HepG2 (cell line): Measurements from ENCODE around the gene ICE2. TPM values are rescaled to one million over a fixed set of nuclear protein-coding genes. Genes with fewer than 3 reads are reported as not detected.

Source experiments
- ATM ChIP-seq: fragments of 450-650 bp; IDR thresholded peaks from 2 replicates; pipeline ENCODE4 v1.7.1; 2017; ENCODE audit warnings: mild to moderate bottlenecking, borderline replicate concordance
- CEBPB ChIP-seq: IDR thresholded peaks from 2 replicates; pipeline ENCODE4 v1.6.1; 2011; ENCODE audit warnings: low read depth, low read length, improper control_type of control experiment, borderline replicate concordance
- FOXA1 ChIP-seq, 2 experiments: fragments of 450-650 bp in 1 of 2; sonication (generic) in 1 of 2; formaldehyde crosslinking in 1 of 2; IDR thresholded peaks; 2 replicates each; pipeline versions ENCODE4 v1.4.0 to v1.6.1; 2016 to 2020; ENCODE audit warnings: missing genetic modification reagents in 1 of 2
- HIVEP1 ChIP-seq: sonication (generic); formaldehyde crosslinking; IDR thresholded peaks from 2 replicates; pipeline ENCODE4 v1.4.0; 2020; ENCODE audit warnings: mild to moderate bottlenecking, missing genetic modification reagents
- HNRNPLL ChIP-seq: fragments of 200-400 bp; formaldehyde crosslinking; IDR thresholded peaks from 2 replicates; pipeline ENCODE4 v1.6.1; 2017; ENCODE audit warnings: mild to moderate bottlenecking, low read depth, low read length; ENCODE audit not compliant: poor library complexity, severe bottlenecking
- ISL2 ChIP-seq: sonication (generic); formaldehyde crosslinking; IDR thresholded peaks from 2 replicates; pipeline ENCODE4 v1.5.0; 2020; ENCODE audit warnings: missing genetic modification reagents
- ISX ChIP-seq: sonication (generic); formaldehyde crosslinking; conservative IDR thresholded peaks from 2 replicates; pipeline ENCODE4 v1.5.0; 2020; ENCODE audit warnings: missing genetic modification reagents
- MYC ChIP-seq: sonication (generic); formaldehyde crosslinking; IDR thresholded peaks from 2 replicates; pipeline ENCODE4 v1.9.0; 2021; ENCODE audit warnings: missing genetic modification reagents, borderline replicate concordance
- NFE2 ChIP-seq: sonication (generic); formaldehyde crosslinking; IDR thresholded peaks from 2 replicates; pipeline ENCODE4 v1.4.0; 2020; ENCODE audit warnings: missing genetic modification reagents
- NFYC ChIP-seq: IDR thresholded peaks from 2 replicates; pipeline ENCODE4 v1.6.1; 2016; ENCODE audit warnings: missing genetic modification reagents, missing compliant biosample characterization
- RAD21 ChIP-seq: fragments of 450-650 bp; formaldehyde crosslinking; IDR thresholded peaks from 2 replicates; pipeline ENCODE4 v1.5.0; 2020; ENCODE audit warnings: mild to moderate bottlenecking
- SIN3B ChIP-seq: fragments of 150-350 bp; IDR thresholded peaks from 2 replicates; pipeline ENCODE4 v1.6.1; 2014; ENCODE audit warnings: low read length
- SNAI1 ChIP-seq: sonication (generic); formaldehyde crosslinking; IDR thresholded peaks from 2 replicates; pipeline ENCODE4 v1.5.0; 2020; ENCODE audit warnings: mild to moderate bottlenecking, missing genetic modification reagents, borderline replicate concordance
- THAP11 ChIP-seq: IDR thresholded peaks from 2 replicates; pipeline ENCODE4 v1.6.1; 2016; ENCODE audit warnings: missing biosample characterization, missing genetic modification reagents
- ZNF17 ChIP-seq: sonication (generic); formaldehyde crosslinking; IDR thresholded peaks from 2 replicates; pipeline ENCODE4 v1.5.0; 2020; ENCODE audit warnings: mild to moderate bottlenecking, missing genetic modification reagents
- ZNF441 ChIP-seq: sonication (generic); formaldehyde crosslinking; IDR thresholded peaks from 2 replicates; pipeline ENCODE4 v1.7.0; 2021; ENCODE audit warnings: missing genetic modification reagents, borderline replicate concordance
- ZNF724P ChIP-seq: sonication (generic); formaldehyde crosslinking; IDR thresholded peaks from 2 replicates; pipeline ENCODE4 v1.8.0; 2022; ENCODE audit warnings: missing genetic modification reagents, borderline replicate concordance
- ZNF83 ChIP-seq: sonication (generic); formaldehyde crosslinking; IDR thresholded peaks from 2 replicates; pipeline ENCODE4 v1.4.0; 2020; ENCODE audit warnings: missing genetic modification reagents, mild to moderate bottlenecking, borderline replicate concordance
- polyA plus RNA-seq, 8 experiments: library from polyadenylated mRNA; depleted of rRNA in 3 of 8; stranded (reverse) in 7 of 8; unstranded in 1 of 8; fragments of >200 nt; fragmentation: Illumina TruSeq in 4 of 8; extraction: Trizol in 4 of 8; gene quantifications; 2 replicates each; pipeline versions ENCODE4 v1.2.1 to v1.2.3, GENCODE V29; 2011 to 2016; ENCODE audit warnings: low read depth in 4 of 8, missing spikeins in 1 of 8, mixed read lengths in 1 of 8; ENCODE audit not compliant: insufficient read depth in 1 of 8
- total RNA-seq, 5 experiments: library from RNA; depleted of rRNA; stranded (reverse); fragments of >200 nt; fragmentation: Illumina TruSeq; extraction: Trizol; gene quantifications; 2 replicates each; pipeline ENCODE4 v1.2.3, GENCODE V29; 2016; ENCODE audit warnings: low read depth in 1 of 5
- TF ChIP-seq, protein P1 (sequence below): IDR thresholded peaks from 2 replicates; pipeline ENCODE4 v1.6.1; 2016; ENCODE audit warnings: control low read depth
- TF ChIP-seq, protein P2 (sequence below): sonication (generic); formaldehyde crosslinking; IDR thresholded peaks from 2 replicates; pipeline ENCODE4 v1.4.0; 2020; ENCODE audit warnings: missing genetic modification reagents
- TF ChIP-seq, protein P3 (sequence below): sonication (generic); formaldehyde crosslinking; IDR thresholded peaks from 2 replicates; pipeline ENCODE4 v1.4.0; 2020; ENCODE audit warnings: missing genetic modification reagents
- TF ChIP-seq, protein P4 (sequence below): sonication (generic); formaldehyde crosslinking; IDR thresholded peaks from 2 replicates; pipeline ENCODE4 v1.4.0; 2020; ENCODE audit warnings: missing genetic modification reagents
- TF ChIP-seq, protein P5 (sequence below): sonication (generic); formaldehyde crosslinking; conservative IDR thresholded peaks from 2 replicates; pipeline ENCODE4 v1.4.0; 2020; ENCODE audit warnings: missing genetic modification reagents

Gene ICE2
- total and polyA plus RNA-seq, 2 of the 13 experiments (the other 11 are each of a cell fraction or from before 2014, with no cell fraction given) = 24.8 to 26.4 TPM

DNA sequence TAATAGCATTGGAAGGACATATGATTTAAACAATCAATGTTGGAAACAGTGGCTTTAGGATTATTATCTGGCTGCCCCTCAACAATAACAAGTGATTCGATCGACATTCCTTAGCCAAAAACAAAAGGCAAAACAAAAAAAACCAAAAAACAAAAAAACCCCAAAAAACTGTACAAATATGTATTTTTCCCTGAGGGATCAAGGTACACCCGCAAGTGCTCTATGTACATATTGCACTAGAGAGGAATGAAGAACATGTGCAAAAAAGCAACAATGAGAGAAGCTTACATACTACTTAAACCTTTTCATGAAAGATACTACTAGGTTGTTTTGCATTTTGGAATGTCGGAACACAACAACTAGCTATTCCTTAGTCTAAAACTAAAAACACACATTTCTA lies 14.2 kb upstream of the ICE2 start (continued):
- TF ChIP-seq, protein P1, sequence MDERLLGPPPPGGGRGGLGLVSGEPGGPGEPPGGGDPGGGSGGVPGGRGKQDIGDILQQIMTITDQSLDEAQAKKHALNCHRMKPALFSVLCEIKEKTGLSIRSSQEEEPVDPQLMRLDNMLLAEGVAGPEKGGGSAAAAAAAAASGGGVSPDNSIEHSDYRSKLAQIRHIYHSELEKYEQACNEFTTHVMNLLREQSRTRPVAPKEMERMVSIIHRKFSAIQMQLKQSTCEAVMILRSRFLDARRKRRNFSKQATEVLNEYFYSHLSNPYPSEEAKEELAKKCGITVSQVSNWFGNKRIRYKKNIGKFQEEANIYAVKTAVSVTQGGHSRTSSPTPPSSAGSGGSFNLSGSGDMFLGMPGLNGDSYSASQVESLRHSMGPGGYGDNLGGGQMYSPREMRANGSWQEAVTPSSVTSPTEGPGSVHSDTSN = no peak
- no peak for TF ChIP-seq ZNF83
- TF ChIP-seq ZNF724P (CRISPR knock-in tag) = no peak
- no peak for TF ChIP-seq MYC (CRISPR knock-in tag)
- no peak for TF ChIP-seq NFYC (CRISPR knock-in tag)
- TF ChIP-seq, protein P2, sequence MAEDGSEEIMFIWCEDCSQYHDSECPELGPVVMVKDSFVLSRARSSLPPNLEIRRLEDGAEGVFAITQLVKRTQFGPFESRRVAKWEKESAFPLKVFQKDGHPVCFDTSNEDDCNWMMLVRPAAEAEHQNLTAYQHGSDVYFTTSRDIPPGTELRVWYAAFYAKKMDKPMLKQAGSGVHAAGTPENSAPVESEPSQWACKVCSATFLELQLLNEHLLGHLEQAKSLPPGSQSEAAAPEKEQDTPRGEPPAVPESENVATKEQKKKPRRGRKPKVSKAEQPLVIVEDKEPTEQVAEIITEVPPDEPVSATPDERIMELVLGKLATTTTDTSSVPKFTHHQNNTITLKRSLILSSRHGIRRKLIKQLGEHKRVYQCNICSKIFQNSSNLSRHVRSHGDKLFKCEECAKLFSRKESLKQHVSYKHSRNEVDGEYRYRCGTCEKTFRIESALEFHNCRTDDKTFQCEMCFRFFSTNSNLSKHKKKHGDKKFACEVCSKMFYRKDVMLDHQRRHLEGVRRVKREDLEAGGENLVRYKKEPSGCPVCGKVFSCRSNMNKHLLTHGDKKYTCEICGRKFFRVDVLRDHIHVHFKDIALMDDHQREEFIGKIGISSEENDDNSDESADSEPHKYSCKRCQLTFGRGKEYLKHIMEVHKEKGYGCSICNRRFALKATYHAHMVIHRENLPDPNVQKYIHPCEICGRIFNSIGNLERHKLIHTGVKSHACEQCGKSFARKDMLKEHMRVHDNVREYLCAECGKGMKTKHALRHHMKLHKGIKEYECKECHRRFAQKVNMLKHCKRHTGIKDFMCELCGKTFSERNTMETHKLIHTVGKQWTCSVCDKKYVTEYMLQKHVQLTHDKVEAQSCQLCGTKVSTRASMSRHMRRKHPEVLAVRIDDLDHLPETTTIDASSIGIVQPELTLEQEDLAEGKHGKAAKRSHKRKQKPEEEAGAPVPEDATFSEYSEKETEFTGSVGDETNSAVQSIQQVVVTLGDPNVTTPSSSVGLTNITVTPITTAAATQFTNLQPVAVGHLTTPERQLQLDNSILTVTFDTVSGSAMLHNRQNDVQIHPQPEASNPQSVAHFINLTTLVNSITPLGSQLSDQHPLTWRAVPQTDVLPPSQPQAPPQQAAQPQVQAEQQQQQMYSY (CRISPR knock-in tag) = no peak
- no peak for TF ChIP-seq SNAI1 (CRISPR knock-in tag)
- TF ChIP-seq ISX = no peak
- TF ChIP-seq THAP11 (CRISPR knock-in tag) = no peak
- no peak for TF ChIP-seq HNRNPLL
- TF ChIP-seq HIVEP1 (CRISPR knock-in tag) = no peak
- no peak for TF ChIP-seq RAD21 (CRISPR knock-in tag)
- TF ChIP-seq ISL2 (CRISPR knock-in tag) = peak; percentile 47; the same call in 1 of the 2 replicates
- TF ChIP-seq, protein P3, sequence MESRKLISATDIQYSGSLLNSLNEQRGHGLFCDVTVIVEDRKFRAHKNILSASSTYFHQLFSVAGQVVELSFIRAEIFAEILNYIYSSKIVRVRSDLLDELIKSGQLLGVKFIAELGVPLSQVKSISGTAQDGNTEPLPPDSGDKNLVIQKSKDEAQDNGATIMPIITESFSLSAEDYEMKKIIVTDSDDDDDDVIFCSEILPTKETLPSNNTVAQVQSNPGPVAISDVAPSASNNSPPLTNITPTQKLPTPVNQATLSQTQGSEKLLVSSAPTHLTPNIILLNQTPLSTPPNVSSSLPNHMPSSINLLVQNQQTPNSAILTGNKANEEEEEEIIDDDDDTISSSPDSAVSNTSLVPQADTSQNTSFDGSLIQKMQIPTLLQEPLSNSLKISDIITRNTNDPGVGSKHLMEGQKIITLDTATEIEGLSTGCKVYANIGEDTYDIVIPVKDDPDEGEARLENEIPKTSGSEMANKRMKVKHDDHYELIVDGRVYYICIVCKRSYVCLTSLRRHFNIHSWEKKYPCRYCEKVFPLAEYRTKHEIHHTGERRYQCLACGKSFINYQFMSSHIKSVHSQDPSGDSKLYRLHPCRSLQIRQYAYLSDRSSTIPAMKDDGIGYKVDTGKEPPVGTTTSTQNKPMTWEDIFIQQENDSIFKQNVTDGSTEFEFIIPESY (CRISPR knock-in tag) = no peak
- no peak for TF ChIP-seq CEBPB
- TF ChIP-seq SIN3B = no peak
- no peak for TF ChIP-seq ATM
- TF ChIP-seq ZNF17 (CRISPR knock-in tag) = no peak
- TF ChIP-seq ZNF441 = no peak
- TF ChIP-seq, protein P4, sequence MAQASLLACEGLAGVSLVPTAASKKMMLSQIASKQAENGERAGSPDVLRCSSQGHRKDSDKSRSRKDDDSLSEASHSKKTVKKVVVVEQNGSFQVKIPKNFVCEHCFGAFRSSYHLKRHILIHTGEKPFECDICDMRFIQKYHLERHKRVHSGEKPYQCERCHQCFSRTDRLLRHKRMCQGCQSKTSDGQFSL (CRISPR knock-in tag) = no peak
- TF ChIP-seq, protein P5, sequence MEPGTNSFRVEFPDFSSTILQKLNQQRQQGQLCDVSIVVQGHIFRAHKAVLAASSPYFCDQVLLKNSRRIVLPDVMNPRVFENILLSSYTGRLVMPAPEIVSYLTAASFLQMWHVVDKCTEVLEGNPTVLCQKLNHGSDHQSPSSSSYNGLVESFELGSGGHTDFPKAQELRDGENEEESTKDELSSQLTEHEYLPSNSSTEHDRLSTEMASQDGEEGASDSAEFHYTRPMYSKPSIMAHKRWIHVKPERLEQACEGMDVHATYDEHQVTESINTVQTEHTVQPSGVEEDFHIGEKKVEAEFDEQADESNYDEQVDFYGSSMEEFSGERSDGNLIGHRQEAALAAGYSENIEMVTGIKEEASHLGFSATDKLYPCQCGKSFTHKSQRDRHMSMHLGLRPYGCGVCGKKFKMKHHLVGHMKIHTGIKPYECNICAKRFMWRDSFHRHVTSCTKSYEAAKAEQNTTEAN (CRISPR knock-in tag) = peak; percentile 66; the same call in 1 of the 2 replicates
- TF ChIP-seq FOXA1 (IDR thresholded peaks at IDR 0.05) = peak; percentile 73
- peak; percentile 80 for TF ChIP-seq FOXA1 (CRISPR knock-in tag; IDR thresholded peaks at IDR 0.05)
- TF ChIP-seq NFE2 (CRISPR knock-in tag) = no peak
